ENCODE data around the gene OR2A25. TPM values are rescaled to one million over a fixed set of nuclear protein-coding genes. Genes with fewer than 3 reads are reported as not detected.

The OR2A25 gene
- polyA plus RNA-seq, 3 donors, result not detected

GRCh38 chr7:144069953-144070352 is 342 bp downstream of the OR2A25 start:
- no peak for DNase-seq

- no peak for DNase-seq
Observed at GRCh38 chr7:144074374-144074773, 4.8 kb downstream of the OR2A25 start.

- DNase-seq, result no peak
Observed at GRCh38 chr7:144085978-144086377, 16.4 kb downstream of the OR2A25 start, which contains the start of gene OR2A12. Gene OR2A12 (plus strand): TSS chr7:144086278. CDS start chr7:144095108, 8,830 bp downstream.

GRCh38 chr7:144086730-144087129 is 17.1 kb downstream of the OR2A25 start:
- DNase-seq, result no peak

- no peak for DNase-seq
Observed at GRCh38 chr7:144087230-144087629, 17.6 kb downstream of the OR2A25 start.

GRCh38 chr7:144090667-144091066 is 21.1 kb downstream of the OR2A25 start:
- DNase-seq, result no peak

GRCh38 chr7:144098776-144099175 is 29.2 kb downstream of the OR2A25 start:
- no peak for DNase-seq

GRCh38 chr7:144100607-144101006 is 31.0 kb downstream of the OR2A25 start:
- DNase-seq, result no peak

- no peak for DNase-seq
Observed at GRCh38 chr7:144102041-144102440, 32.4 kb downstream of the OR2A25 start.

- DNase-seq, result no peak
Observed at GRCh38 chr7:144105211-144105610, 35.6 kb downstream of the OR2A25 start.

GRCh38 chr7:144109283-144109682 is 39.7 kb downstream of the OR2A25 start, which contains the start of gene OR2A2:
Gene OR2A2 (plus strand): TSS chr7:144109583. CDS start chr7:144109583, 0 bp downstream.
- no peak for DNase-seq

GRCh38 chr7:144110272-144110671 is 40.7 kb downstream of the OR2A25 start:
- DNase-seq, result no peak

GRCh38 chr7:144113651-144114050 is 44.0 kb downstream of the OR2A25 start:
- no peak for DNase-seq

GRCh38 chr7:144118341-144118740 is 48.7 kb downstream of the OR2A25 start:
- no peak for DNase-seq

- no peak for DNase-seq
Observed at GRCh38 chr7:144122876-144123275, 53.3 kb downstream of the OR2A25 start, which contains the start of gene OR2A14. Gene OR2A14 (plus strand): TSS chr7:144123176. CDS start chr7:144129113, 5,937 bp downstream.

Other genes with a start within 250 kb of the OR2A25 start
- 10 to 100 TPM; 79.2 to 80.9 (median 80.7) TPM for gene TCAF1, start 167.6 kb upstream of the OR2A25 start, polyA plus RNA-seq (ENCODE audit: insufficient read length in 3 of 3)
- gene OR2F2, start 134.6 kb upstream of the OR2A25 start, polyA plus RNA-seq (ENCODE audit: insufficient read length in 3 of 3), result not detected
- under 1 TPM in 2 of 3 donors, not detected in 1; 0.17 to 0.22 TPM for gene OR2F1, start 115.0 kb upstream of the OR2A25 start, polyA plus RNA-seq (ENCODE audit: insufficient read length in 3 of 3)
- gene OR6B1, start 69.5 kb upstream of the OR2A25 start, polyA plus RNA-seq (ENCODE audit: insufficient read length in 3 of 3), result not detected
- gene OR2A5, start 20.9 kb upstream of the OR2A25 start, polyA plus RNA-seq (ENCODE audit: insufficient read length in 3 of 3), result under 1 TPM in 2 of 3 donors, not detected in 1; 0.25 to 0.36 TPM
- under 1 TPM in 1 of 3 donors, not detected in 2; 0.05 TPM for gene OR2A12, start 16.5 kb downstream of the OR2A25 start, polyA plus RNA-seq (ENCODE audit: insufficient read length in 3 of 3)
- not detected for gene OR2A2, start 39.8 kb downstream of the OR2A25 start, polyA plus RNA-seq (ENCODE audit: insufficient read length in 3 of 3)
- gene OR2A14, start 53.4 kb downstream of the OR2A25 start, polyA plus RNA-seq (ENCODE audit: insufficient read length in 3 of 3), result under 1 TPM in 1 of 3 donors, not detected in 2; 0.09 TPM
- gene CTAGE4, start 113.7 kb downstream of the OR2A25 start, polyA plus RNA-seq (ENCODE audit: insufficient read length in 3 of 3), result 10 to 100 TPM in 1 of 3 donors, 1 to 10 TPM in 2; 1.7 to 10.5 (median 3.1) TPM
- gene ARHGEF35, start 126.0 kb downstream of the OR2A25 start, polyA plus RNA-seq (ENCODE audit: insufficient read length in 3 of 3), result 10 to 100 TPM; 18.4 to 27.3 (median 19.5) TPM
- 1 to 10 TPM in 2 of 3 donors, under 1 TPM in 1; 0.58 to 2.7 (median 2.5) TPM for gene OR2A42, start 169.8 kb downstream of the OR2A25 start, polyA plus RNA-seq (ENCODE audit: insufficient read length in 3 of 3)
- gene OR2A7, start 195.0 kb downstream of the OR2A25 start, polyA plus RNA-seq (ENCODE audit: insufficient read length in 3 of 3), result 10 to 100 TPM in 2 of 3 donors, 1 to 10 TPM in 1; 3.2 to 21.1 (median 19.6) TPM
- 10 to 100 TPM in 1 of 3 donors, 1 to 10 TPM in 2; 5.3 to 16.3 (median 8.2) TPM for gene CTAGE8, start 199.5 kb downstream of the OR2A25 start, polyA plus RNA-seq (ENCODE audit: insufficient read length in 3 of 3)
- gene OR2A1, start 242.6 kb downstream of the OR2A25 start, polyA plus RNA-seq (ENCODE audit: insufficient read length in 3 of 3), result 1 to 10 TPM in 2 of 3 donors, under 1 TPM in 1; 0.51 to 1.2 (median 1.2) TPM

All from renal pelvis (tissue), 4 donors.